ENCODE results near the gene OR1D5. TPM values are rescaled to one million over a fixed set of nuclear protein-coding genes. Genes with fewer than 3 reads are reported as not detected.

Gene OR1D5
- total and polyA plus RNA-seq, 4 donors: not detected

- no peak for TF ChIP-seq CTCF (IDR thresholded peaks at IDR 0.05; ENCODE audit: control extremely low read depth, extremely low read depth)
- Histone ChIP-seq H3K27ac (ENCODE audit: low read depth in 1 of 2, low read length in 1 of 2) (no peak overlapping the region), H3K27me3 (ENCODE audit: control insufficient read depth in 3 of 3, insufficient read depth in 3 of 3, low read length in 2 of 3) (no peaks in the 10 kb centered on the region), H3K9me3 (ENCODE audit: control insufficient read depth in 4 of 4, insufficient read depth in 3 of 4, low read length in 3 of 4) (peaks cover 0 to 4% (median 0%) of the 10 kb centered on the region in 4 donors), H3K36me3 (ENCODE audit: control insufficient read depth in 4 of 4, insufficient read depth in 4 of 4, low read length in 4 of 4) (peaks cover 0 to 7% (median 0%) of the 10 kb centered on the region in 4 donors), H3K4me1 (ENCODE audit: control insufficient read depth in 5 of 5, insufficient read depth in 5 of 5, low read length in 5 of 5) (peaks cover 0 to 4% (median 0%) of the 10 kb centered on the region in 5 donors), H3K9ac (ENCODE audit: insufficient read depth in 1 of 2, low read length in 2 of 2) (no peak overlapping the region), H3K4me3 (no peak overlapping the region)
- no peak for ATAC-seq (ENCODE audit: insufficient read depth, low FRiP score)
- no peak for DNase-seq
- 83 to 89% methylated on average over 26 of the region's 26 CpGs for WGBS, 2 donors
These were observed 37.1 kb downstream of the OR1D5 start for GRCh38 chr17:3026125-3026855.

GRCh38 chr17:3025421-3026124 lies 37.8 kb downstream of the OR1D5 start:
- peaks cover 0 to 4% (median 0%) of the 10 kb centered on the region in 4 donors for H3K9me3 ChIP-seq (ENCODE audit: control insufficient read depth in 4 of 4, insufficient read depth in 3 of 4, low read length in 3 of 4)
- peaks cover 0 to 3% (median 0%) of the 10 kb centered on the region in 5 donors for H3K4me1 ChIP-seq (ENCODE audit: control insufficient read depth in 5 of 5, insufficient read depth in 5 of 5, low read length in 5 of 5)
- no peak for TF ChIP-seq CTCF (IDR thresholded peaks at IDR 0.05; ENCODE audit: control extremely low read depth, extremely low read depth)
- no peak for DNase-seq
- WGBS, 2 donors: 90 to 98% methylated on average over 17 of the region's 17 CpGs
- no peak overlapping the region for H3K27ac ChIP-seq (ENCODE audit: low read depth in 1 of 2, low read length in 1 of 2)
- no peak overlapping the region for H3K4me3 ChIP-seq
- ATAC-seq (ENCODE audit: insufficient read depth, low FRiP score): no peak
- peaks cover 0 to 6% (median 0%) of the 10 kb centered on the region in 4 donors for H3K36me3 ChIP-seq (ENCODE audit: control insufficient read depth in 4 of 4, insufficient read depth in 4 of 4, low read length in 4 of 4)
- H3K27me3 ChIP-seq (ENCODE audit: control insufficient read depth in 3 of 3, insufficient read depth in 3 of 3, low read length in 2 of 3): no peaks in the 10 kb centered on the region
- no peak overlapping the region for H3K9ac ChIP-seq (ENCODE audit: insufficient read depth in 1 of 2, low read length in 2 of 2)

GRCh38 chr17:3024346-3024745 lies 39.1 kb downstream of the OR1D5 start:
- no peak for ATAC-seq (ENCODE audit: insufficient read depth, low FRiP score)

More at GRCh38 chr17:3024346-3024745, 39.1 kb downstream of the OR1D5 start:
- peaks cover 0 to 6% (median 0%) of the 10 kb centered on the region in 4 donors for H3K36me3 ChIP-seq (ENCODE audit: control insufficient read depth in 4 of 4, insufficient read depth in 4 of 4, low read length in 4 of 4)
- H3K9me3 ChIP-seq (ENCODE audit: control insufficient read depth in 4 of 4, insufficient read depth in 3 of 4, low read length in 3 of 4): peaks cover 0 to 4% (median 0%) of the 10 kb centered on the region in 4 donors
- DNase-seq: no peak
- 95% methylated on average over 2 of the region's 2 CpGs for WGBS, 2 donors
- H3K27ac ChIP-seq (ENCODE audit: low read depth in 1 of 2, low read length in 1 of 2): no peak overlapping the region
- TF ChIP-seq CTCF (IDR thresholded peaks at IDR 0.05; ENCODE audit: control extremely low read depth, extremely low read depth): no peak
- no peak overlapping the region for H3K4me3 ChIP-seq
- peaks cover 0 to 1% (median 0%) of the 10 kb centered on the region in 5 donors for H3K4me1 ChIP-seq (ENCODE audit: control insufficient read depth in 5 of 5, insufficient read depth in 5 of 5, low read length in 5 of 5)
- no peaks in the 10 kb centered on the region for H3K27me3 ChIP-seq (ENCODE audit: control insufficient read depth in 3 of 3, insufficient read depth in 3 of 3, low read length in 2 of 3)
- H3K9ac ChIP-seq (ENCODE audit: insufficient read depth in 1 of 2, low read length in 2 of 2): no peak overlapping the region
